Neural cell (in vitro differentiated cells): ENCODE data around the gene OR51E1.

ENCODE experiments used
- CTCF ChIP-seq: fragments of 450-650 bp; IDR thresholded peaks from 2 replicates; pipeline ENCODE4 v1.5.1; 2014; ENCODE audit warnings: antibody characterized with exemption, mild to moderate bottlenecking, moderate library complexity; ENCODE audit not compliant: poor library complexity, severe bottlenecking
- EP300 ChIP-seq: fragments of 450-650 bp; conservative IDR thresholded peaks from 2 replicates; pipeline ENCODE4 v1.6.1; 2014; ENCODE audit warnings: antibody characterized with exemption, mild to moderate bottlenecking, moderate library complexity; ENCODE audit not compliant: poor library complexity, severe bottlenecking
- EZH2 ChIP-seq: fragments of 200-600, 300-800 bp; shearing (Covaris generic), sonication (generic); IDR thresholded peaks from 2 replicates; pipeline ENCODE4 v1.6.1; 2014; ENCODE audit warnings: antibody characterized with exemption, low read length, borderline replicate concordance, mild to moderate bottlenecking; ENCODE audit not compliant: insufficient read depth, poor library complexity, severe bottlenecking
- POLR2AphosphoS5 ChIP-seq: IDR thresholded peaks from 2 replicates; pipeline ENCODE4 v1.6.1; 2012
- RAD21 ChIP-seq: fragments of 450-650 bp; conservative IDR thresholded peaks from 2 replicates; pipeline ENCODE4 v1.6.1; 2014; ENCODE audit warnings: antibody characterized with exemption, mild to moderate bottlenecking, moderate library complexity
- TAF1 ChIP-seq: IDR thresholded peaks from 2 replicates; pipeline ENCODE4 v1.6.1; 2012; ENCODE audit warnings: low read depth

GRCh38 chr11:4645974-4646373, 2.2 kb downstream of the OR51E1 start:
- no peak for TF ChIP-seq POLR2AphosphoS5
- TF ChIP-seq EP300 = no peak
- no peak for TF ChIP-seq TAF1
- no peak for TF ChIP-seq CTCF
- no peak for TF ChIP-seq EZH2
- TF ChIP-seq RAD21 = no peak
